Measurements from ENCODE around the gene SUGP1. TPM values are rescaled to one million over a fixed set of nuclear protein-coding genes. Genes with fewer than 3 reads are reported as not detected.

Gene SUGP1
- total RNA-seq, 1 donor from 2014 or later, result 27.0 TPM

DNA sequence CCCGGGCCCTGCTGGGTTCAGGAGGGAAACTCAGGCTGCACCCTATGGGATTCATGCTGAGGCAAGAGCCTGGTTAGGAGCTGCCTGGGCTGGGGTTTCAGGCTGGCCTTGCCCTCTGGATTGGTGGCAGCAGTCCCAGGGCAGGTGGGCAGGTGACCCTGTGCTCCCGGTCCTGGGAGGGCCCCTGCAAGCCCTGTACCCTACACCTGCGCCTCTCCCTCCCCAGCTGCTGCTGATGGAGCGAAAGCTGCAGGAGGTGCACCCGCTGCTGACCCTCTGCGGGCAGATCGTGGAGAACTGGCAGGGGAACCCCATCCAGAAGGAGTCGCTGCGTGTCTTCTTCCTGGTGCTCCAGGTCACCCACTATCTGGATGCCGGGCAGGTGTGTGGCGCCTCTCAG lies 20.7 kb upstream of the SUGP1 start:
- no peak for DNase-seq (ENCODE audit: low spot score)

DNA sequence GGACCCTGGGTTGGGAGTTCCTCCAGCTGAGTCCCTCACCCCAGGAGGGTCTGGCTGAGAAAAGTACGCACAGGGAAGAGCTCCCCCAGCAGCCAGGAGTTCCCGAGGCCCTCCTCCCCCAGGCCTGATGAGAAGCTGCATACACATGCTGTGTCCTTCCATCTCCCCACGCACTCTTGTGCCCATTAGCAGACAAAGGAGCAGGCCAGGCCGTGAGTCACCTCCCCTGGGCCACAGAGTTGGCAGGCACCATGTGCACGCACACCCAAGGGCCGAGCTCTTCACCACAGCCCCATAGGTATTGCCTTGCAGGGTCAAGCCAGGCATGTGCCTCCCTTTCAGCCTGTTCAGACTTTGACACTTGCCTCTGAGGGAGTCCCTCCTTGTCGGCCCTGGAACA lies 17.8 kb upstream of the SUGP1 start:
- DNase-seq (ENCODE audit: low spot score), result no peak

DNA sequence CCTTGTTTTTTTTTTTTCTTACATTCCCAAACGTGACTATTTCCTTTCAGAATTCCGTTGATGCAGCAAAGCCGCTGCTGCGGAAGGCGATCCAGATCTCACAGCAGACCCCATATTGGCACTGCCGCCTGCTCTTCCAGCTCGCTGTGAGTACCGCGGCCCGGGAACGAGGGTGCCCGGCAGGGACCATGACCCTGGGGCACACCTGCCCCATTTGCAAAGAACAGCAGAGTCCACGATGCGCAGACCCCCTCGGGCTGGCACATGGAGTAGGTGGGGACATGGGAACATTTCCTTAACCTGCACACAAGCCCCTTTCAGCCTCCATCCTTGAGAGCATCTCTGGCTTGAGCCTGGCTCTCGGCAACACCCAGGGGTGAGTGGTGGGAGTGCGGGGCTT lies 16.8 kb upstream of the SUGP1 start:
- no peak for DNase-seq (ENCODE audit: low spot score)

DNA sequence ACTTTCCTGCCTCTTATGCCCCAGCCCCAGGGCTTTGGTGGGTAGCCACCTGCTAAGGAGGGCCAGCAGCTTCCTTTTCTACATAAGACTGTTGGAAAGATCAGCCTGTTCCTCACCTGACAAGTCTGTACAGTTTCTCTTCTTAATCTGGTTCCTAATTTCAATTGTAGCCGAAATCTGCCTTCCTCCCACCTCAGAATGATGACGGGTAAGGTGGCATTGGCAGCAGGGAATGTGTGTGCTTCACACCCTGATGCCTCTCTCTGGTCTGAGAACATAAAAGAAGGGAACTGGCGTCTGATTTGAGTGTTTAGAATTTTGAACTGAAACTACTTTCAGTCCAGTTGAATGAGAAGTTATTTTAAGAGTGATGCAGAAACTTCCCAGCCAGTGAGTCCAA lies 16.3 kb upstream of the SUGP1 start:
- no peak for DNase-seq (ENCODE audit: low spot score)

DNA sequence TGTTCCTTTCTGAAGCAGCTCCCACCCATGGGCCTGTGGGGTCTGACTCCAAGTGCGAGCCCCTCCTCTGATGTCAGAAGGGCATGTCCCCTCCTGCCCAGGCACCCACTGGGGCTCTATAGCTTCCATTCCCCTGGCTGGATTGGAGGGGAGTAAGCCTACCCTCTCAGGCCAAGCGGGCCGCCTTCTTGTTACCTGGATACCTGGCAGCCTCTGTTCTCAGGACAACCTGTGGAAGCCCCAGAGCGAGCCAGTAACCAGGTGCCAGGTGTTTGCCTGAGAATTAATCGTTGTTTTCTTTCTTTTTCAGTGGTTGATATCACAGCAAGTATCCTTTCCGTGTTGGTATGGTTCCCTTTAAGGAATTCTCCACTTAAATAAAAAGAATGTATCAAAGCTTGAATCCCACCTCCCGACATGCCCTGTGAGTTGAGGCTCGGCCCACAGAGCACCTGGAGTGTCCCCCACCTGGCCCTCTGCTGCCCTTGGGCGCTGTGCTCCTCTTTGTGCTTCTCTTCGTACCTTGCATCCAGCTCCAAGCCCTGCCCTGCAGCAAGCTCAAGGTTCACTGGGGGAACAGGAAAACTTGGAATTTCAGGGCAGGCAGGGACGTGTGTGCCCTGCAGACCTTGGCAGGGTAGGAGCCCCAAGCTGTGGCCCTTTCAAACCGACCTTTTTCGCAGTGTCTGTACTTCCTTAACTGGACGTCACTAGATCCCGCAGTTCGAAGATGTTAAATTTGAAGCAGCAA lies 15.3 kb upstream of the SUGP1 start:
- no peak for DNase-seq (ENCODE audit: low spot score)

DNA sequence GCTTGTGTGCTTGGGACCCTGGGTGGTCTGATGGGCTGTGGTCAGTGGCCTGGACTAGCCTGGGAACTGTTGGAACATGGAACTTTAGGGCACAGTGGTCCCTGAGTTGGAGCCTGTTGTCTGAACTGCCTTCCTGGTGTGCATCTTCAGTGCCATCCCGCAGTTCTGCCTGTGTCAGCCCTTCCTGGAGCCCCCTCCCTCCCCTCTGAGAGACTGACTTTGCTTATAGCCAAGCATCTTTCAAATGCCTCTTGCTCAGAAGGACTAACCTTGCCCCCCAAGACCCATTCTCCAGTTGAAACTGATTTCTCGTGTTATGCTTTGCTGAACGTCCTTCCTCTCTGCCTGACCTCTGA lies 14.7 kb upstream of the SUGP1 start:
- DNase-seq (ENCODE audit: low spot score), result no peak

DNA sequence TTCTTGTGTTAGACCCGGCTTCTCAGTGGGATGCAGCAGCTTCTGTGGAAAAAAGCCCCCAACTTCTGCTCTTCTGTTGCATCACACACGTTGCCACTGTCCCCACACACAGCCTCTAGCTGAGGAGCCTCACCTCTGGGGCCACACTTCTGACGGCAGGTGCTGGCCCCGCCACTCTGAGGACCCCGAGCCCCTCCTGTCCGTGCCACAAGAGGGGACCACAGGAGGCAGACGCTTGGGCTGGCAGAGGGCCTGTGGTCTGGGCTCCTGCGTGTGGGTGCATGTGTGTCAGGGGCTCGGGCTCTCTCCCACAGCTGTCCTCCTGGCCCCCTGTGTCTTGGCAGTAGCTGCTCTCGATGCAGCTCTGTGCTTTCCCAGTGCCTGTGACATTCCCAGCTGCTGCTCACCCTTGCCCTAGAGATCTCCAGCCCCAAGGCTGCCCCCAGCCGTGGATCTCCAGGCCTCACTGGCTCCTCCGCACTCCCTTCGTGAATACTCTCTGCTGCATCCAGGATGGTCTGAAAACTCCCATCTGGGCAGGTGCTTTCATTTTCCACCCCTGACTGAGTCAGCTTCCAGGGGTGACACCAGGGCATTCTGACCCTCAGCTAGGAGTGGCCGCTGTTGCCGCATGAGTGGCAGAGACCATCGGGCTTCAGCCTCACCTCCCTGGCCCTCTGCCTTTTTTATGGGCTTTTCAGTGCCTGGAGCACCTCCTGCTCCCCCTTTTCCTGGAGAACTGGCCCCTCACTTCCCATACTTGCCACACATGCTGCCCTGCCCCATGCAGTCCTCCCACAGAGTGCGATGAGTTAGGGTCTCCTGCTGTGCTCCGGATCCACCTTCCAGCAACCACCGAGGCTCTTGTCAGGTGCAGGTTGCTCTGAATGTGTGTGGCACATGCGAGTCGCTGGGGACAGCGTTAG lies 14.0 kb upstream of the SUGP1 start:
- no peak for DNase-seq (ENCODE audit: low spot score)

DNA sequence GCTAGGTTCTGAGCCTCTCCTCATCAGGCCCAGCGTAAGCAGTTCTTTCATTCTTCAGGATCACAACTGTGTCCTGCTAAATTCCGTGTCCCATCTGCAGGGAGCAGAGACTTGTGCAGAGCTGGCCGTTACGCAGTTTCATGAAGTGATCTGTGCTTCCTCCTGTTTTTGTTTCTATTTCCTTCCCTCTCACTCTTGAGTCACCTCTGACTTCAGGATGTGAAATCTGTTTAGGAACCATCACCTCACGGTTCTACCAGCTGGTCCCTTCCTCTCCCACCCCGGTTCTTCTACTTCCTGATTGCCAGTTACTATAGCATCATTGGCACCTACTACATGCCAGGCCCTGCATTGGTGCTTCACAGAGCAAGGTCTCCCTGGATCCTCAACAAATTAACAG lies 8.8 kb upstream of the SUGP1 start:
- no peak for DNase-seq (ENCODE audit: low spot score)

DNA sequence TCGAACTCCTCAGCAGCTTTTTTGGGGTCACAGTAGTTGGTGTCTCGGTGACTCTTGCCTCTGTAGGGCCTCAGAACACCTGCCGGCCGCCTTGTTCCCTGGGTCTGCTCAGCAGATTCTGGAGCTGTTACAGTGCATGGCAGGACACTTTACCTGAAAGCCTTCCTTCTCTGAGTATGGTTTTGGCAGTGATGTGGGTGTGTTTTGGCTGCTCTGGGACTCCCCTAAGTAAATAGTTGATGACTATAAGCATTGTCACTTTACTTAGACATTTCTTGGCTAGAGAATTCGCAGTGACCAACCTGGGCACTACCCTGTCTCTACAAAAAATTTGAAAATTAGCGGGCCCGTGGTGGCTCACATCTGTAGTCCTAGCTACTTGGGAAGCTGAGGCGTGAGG lies 7.4 kb upstream of the SUGP1 start:
- DNase-seq (ENCODE audit: low spot score), result no peak

DNA sequence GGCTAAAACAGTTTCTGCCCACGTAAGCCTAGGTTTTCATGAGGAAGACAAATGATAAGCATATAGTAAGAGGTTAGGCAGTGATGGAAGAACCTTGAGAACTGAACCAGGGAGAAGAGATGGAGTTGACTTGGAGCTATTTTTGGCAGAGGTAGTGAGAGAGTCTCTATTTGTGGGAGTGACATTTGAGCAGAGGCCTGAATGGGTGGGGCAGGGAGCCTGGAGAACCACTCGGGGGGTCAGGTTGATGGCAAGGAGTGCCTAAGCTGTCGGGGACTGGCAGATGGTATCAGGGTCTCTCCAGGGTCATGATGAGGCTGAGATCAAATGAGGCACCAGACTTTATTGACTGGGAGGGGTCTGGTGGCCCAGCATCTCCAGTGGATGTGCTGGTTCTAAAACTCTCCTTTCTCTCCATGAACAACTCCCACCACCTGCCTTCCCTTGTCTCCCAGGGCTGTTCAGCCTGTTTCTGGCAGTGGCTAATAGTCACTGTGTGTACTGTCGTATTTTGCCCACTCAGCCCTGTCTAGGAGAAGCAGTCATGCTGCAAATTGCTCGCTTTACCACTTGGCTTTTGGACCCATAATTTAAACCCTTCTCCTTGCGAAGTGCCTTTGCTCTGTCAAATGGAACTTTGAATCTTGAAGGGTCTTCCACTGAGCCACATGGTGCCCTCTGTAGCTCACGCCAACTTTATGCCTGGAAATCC lies 3.9 kb upstream of the SUGP1 start:
- DNase-seq (ENCODE audit: low spot score), result no peak

DNA sequence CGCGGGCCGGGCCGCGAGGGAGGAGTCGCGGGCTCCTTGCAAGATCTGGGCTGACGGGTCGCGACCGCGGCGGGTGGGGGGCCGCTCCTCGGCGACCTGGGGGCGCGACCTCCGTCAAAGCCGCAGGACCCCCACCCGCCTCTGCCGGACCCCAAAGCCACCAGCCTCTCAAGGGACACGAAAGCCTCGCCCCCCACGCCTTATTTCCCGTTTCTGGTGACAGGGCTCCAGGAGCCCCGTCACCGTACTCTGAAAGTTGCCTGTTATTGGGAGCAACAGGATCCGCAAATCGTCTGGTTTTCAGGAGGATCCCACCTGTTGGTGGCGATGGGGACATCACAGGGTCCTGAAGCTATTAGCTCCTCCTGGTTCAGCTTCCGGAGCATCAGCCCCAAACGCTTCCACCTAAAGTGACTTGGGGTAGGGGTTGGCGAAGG lies 850 bp upstream of the SUGP1 start:
- no peak for DNase-seq (ENCODE audit: low spot score)

DNA sequence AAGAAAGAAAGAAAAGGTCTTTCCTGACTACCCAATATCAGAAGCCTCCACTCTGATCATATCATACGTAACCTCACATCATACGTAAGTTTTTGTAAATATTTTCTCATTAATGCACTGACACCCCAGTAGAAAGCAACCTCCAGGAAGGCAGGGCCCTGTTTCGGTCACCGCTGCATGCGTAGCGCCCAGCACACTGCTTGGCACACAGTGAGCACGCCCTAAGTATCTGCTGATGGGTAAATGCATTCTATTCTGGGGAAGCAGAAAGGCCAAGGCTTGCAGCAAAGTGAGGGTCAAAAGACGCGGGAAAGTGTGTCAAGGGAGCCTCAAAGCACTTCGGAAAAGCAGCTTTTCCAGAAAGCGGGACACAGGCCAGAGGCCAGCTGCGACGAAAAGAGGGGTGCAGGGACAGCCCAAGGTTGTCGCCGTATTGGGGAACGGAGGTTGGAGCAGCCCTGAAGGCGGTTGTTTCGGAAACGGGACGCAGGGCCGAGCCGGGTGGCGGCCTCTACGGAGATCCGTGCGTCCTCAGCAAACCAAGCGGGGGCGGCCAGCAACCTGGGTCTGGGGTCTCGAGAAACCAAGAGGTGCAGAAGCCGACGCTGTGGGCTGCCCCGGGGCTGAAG lies 463 bp downstream of the SUGP1 start:
- DNase-seq (ENCODE audit: low spot score), result no peak

DNA sequence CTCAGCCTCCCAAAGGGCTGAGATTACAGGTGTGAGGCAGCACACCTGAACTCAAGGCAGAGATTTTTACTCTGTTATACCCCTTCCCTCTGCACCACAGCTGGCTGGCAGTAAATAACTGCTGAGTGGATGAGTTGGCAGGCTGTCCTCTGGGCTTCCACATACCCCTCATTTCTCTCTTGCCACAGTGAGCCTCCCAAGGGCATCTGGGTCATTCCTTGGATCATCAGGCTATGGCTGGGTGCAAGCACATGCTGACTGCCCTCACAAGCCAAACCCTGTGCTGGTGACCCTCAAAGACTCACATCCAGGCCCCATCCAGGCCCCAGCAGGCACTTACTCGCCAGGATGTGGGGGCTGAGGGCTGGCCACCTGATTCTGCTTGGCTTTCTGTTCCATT lies 4.2 kb downstream of the SUGP1 start:
- DNase-seq (ENCODE audit: low spot score), result no peak

DNA sequence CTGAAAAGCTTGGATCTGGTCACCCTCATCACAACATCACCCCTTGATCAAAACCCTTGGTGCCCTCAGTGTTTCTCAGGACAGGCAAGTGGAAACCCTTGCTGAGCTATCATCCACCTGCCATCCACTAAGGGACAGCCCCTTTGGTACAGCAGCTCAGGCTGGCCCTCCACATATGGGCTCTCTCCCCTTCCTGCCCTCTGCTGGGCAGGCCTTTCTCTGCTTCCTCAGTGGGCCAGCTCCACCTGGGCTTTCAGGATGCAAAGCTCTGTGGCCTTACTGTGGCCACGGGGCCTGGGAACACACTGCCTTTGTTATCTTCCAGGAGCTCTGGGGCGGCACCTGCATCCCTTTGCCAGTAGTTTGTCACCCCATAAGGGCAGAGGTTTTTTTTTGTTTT lies 4.9 kb downstream of the SUGP1 start:
- no peak for DNase-seq (ENCODE audit: low spot score)

DNA sequence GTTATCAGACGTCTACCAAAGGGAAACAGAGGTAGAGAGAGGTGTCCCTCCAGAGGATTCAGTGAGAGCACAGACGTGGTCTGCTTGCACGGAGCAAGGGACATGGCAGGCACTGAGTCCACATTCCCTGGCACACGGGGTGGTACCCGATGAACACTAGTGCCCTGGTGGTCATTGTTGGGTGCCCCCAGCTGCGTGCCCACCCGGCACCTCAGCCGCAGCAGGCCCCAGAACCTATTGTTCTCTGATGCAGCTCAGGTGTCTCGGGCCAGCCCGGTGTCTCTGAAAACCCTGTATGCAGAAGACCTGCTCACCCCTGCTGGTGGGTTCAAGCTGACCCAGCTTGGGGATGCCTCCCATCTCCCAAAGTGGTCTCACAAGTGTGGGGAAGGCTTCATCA lies 11.9 kb downstream of the SUGP1 start:
- no peak for DNase-seq (ENCODE audit: low spot score)

DNA sequence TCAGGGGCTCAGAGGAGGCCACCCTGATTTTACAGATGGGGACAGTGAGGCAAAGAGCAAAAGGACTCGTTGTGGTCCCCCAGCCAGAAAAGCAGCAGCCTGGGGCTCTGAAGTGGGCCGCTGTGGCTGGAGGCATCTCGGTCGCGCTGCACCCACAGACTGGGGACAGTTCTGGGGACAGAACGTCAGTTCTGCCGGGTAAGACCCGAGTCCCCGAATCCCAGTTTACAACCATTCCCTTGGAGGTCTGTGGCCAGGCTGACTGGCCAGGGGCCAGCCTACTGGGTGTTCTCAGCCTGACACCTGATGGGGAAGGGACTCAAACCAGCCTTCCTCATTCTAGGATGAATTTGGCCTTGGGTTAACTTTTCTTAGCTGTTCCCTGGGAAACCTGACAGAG lies 14.1 kb downstream of the SUGP1 start:
- DNase-seq (ENCODE audit: low spot score), result no peak

DNA sequence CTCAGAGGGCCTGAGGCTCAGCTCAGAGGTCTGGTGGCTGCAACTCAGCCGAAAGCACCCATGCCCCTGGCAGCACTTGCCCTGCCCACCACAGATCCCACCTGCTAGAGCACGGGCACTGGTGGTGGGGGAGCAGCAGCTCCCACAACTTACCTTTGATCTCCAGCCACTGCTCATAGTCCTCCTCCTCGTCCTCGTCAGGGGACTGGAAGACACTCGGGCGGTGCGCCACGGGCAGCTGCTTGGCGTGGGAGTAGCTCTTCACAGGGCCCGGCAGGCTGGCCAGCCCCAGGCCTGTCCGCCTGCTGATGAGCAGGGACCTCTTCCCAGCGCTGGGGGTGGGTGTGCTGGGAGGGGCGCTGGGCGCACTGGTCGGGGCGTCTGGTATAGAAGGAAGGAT lies 14.6 kb downstream of the SUGP1 start:
- DNase-seq (ENCODE audit: low spot score), result no peak

DNA sequence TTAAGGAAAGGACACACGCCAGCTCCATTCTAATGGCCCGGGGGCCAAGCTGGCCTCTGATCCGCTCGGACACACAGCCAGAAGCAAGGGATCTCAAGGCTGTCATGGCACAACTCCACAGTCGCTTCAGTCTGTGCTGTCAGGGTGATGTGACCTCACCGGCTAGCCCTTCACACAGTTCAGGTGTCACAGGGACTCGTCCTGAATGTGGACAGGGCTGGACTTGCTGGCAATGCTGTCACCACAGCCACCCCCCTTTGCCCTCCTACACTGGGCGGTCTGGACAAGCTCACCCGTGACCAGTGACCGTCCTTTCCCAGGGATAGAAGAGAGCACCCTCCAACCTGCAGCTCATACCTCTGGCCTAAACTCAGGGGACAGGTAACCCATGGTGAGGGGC lies 15.2 kb downstream of the SUGP1 start:
- DNase-seq (ENCODE audit: low spot score), result no peak

DNA sequence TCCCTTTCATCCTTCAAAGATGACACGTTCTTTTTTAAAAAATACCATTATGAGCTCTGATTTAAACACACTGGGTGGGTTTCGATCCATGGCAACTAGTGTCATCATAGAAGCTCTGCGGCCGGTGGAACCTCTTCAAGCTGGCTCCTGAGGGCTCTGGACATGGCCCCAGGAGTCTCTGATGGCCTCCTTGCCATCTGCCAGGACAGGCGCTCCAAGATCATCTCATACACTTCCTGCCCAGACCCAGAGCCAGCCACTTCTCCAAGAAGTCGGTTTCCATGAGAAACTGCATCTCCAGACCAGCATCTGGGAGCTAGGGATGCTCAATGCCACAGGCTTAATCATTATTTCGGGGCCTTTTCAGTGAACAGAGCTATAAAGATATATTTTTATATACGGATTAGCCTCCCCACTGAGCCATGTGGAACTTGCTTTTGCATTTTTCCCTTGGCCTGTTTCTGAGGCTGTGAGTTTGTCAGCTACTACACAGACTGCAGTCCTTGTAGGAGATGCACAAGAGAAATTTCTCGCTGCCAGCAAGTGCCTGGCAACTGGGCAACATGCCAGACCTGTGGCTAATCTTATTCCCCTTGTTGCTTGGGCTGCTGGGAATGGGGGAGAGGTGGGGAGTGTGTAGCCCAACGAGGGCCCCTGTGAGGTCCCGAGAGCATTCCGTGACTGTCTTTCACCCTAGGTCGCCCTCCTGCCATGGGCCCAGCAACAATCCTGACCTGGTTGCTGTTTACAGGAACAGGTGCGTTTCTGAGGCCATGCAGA lies 15.9 kb downstream of the SUGP1 start:
- DNase-seq (ENCODE audit: low spot score), result no peak

DNA sequence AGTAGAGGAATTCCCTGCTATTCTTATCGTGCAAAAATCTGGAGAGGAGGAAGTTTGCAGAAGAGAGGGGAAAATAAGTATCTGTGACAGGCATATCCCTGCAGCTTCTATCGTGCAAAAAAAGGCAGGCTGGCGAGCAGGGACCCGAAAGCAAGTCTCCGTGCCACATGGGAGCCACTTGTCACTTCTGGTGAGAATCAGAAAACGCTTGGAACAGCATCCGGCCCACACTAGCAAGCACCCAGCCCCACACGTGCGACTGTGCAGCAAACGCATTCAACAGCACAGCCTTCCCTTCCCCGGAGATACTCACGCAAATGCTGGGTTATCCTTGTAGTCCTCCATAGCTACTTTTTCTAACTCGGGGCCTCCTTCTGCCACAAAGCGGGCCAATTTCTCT lies 16.9 kb downstream of the SUGP1 start:
- no peak for DNase-seq (ENCODE audit: low spot score)

DNA sequence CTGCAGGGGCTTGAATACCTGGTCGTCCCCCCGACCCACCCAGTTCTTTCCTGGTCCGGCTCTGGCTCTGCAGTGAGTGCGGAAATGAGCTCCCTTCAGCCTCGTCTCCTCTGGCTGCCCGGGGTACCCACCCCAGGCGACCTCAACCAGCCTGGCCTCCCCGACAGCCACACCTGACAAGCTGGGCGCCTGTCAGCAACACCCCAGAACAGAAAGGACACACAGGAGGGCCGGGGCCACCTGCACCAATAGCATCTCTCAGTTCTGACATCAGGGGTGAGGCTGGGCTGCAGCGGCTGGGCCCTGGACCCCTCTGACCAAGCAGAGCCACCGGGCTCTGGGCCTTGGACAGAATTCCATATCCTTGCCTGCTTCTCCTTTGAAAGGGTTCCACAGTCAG lies 19.7 kb downstream of the SUGP1 start:
- DNase-seq (ENCODE audit: low spot score), result no peak

Measured in umbilical cord (tissue), 2 donors.